Gastrocnemius medialis (tissue), 4 donors: ENCODE data around the gene EIF3D. TPM values are rescaled to one million over a fixed set of nuclear protein-coding genes. Genes with fewer than 3 reads are reported as not detected.

Experiments
- ATAC-seq, 2 donors: fragments of 150-250 bp; one replicate each; pipeline ENCODE4 v1.9.1; 2016
- DNase-seq, 2 donors: peaks; one replicate each; pipeline ENCODE4 v3.0.0-alpha.2; 2019
- H3K27ac ChIP-seq, 4 donors: fragments of 200-600 bp; sonication (generic); 1 replicate in 1 of 4; 2 replicates in 3 of 4; pipeline ENCODE4 v1.5.1; 2016 to 2018; ENCODE audit warnings: mild to moderate bottlenecking in 2 of 4, moderate library complexity in 1 of 4
- H3K27me3 ChIP-seq, 3 donors: fragments of 200-600 bp; sonication (generic) in 2 of 3; 1 replicate in 1 of 3; 2 replicates in 2 of 3; pipeline versions ENCODE4 v1.5.1 to v1.6.0; 2016 to 2019; ENCODE audit warnings: mild to moderate bottlenecking in 1 of 3, moderate library complexity in 1 of 3
- H3K36me3 ChIP-seq, 2 donors: fragments of 200-600 bp; sonication (generic) in 1 of 2; one replicate each; pipeline ENCODE4 v1.5.1; 2017 to 2018
- H3K4me1 ChIP-seq, 2 donors: fragments of 200-600 bp; sonication (generic) in 1 of 2; one replicate each; pipeline ENCODE4 v1.5.1; 2016 to 2017; ENCODE audit warnings: mild to moderate bottlenecking in 2 of 2
- H3K4me3 ChIP-seq, 4 donors: fragments of 200-600 bp; sonication (generic) in 3 of 4; 1 replicate in 1 of 4; 2 replicates in 3 of 4; pipeline ENCODE4 v1.5.1; 2016 to 2019; ENCODE audit warnings: mild to moderate bottlenecking in 2 of 4
- H3K9me3 ChIP-seq, 3 donors: fragments of 200-600 bp; sonication (generic) in 2 of 3; 1 replicate in 1 of 3; 2 replicates in 2 of 3; pipeline ENCODE4 v1.5.1; 2016 to 2019
- POLR2A ChIP-seq, 2 donors: fragments of 450-650 bp; IDR thresholded peaks; one replicate each; pipeline ENCODE4 v1.6.1; 2017; ENCODE audit warnings: antibody characterized with exemption in 2 of 2, mild to moderate bottlenecking in 2 of 2, moderate library complexity in 2 of 2
- in situ Hi-C, 4 donors: fragments of 200-750 bp; cut with MboI; loops; one replicate each; pipeline versions ENCODE4 v1.15.0 to v1.8.0; 2017; ENCODE audit warnings: low sequenced_read_pairs in 4 of 4
- intact Hi-C: fragments of 100-400 bp; cut with DNase I; formaldehyde crosslinking; loops from one replicate; pipeline ENCODE4 v1.15.1; 2023; ENCODE audit warnings: low total_unique reads
- total RNA-seq, 4 donors: library from RNA; depleted of rRNA; stranded (reverse); fragments of >200 nt; gene quantifications; one replicate each; pipeline versions ENCODE4 v1.1.0 to v1.2.3, GENCODE V29; 2016
- TF ChIP-seq, protein P1 (sequence below), 5 experiments: fragments of 450-650 bp in 3 of 5; fragments of 200-600 bp in 2 of 5; sonication (generic) in 2 of 5; IDR thresholded peaks in 4 of 5; conservative IDR thresholded peaks in 1 of 5; 1 replicate in 4 of 5; 2 replicates in 1 of 5; pipeline ENCODE4 v1.5.1; 2016 to 2019; ENCODE audit warnings: antibody characterized with exemption in 5 of 5, mild to moderate bottlenecking in 3 of 5, moderate library complexity in 3 of 5

EIF3D gene
- total RNA-seq, 4 donors from 2014 or later, result 208 to 319 (median 290) TPM

DNA sequence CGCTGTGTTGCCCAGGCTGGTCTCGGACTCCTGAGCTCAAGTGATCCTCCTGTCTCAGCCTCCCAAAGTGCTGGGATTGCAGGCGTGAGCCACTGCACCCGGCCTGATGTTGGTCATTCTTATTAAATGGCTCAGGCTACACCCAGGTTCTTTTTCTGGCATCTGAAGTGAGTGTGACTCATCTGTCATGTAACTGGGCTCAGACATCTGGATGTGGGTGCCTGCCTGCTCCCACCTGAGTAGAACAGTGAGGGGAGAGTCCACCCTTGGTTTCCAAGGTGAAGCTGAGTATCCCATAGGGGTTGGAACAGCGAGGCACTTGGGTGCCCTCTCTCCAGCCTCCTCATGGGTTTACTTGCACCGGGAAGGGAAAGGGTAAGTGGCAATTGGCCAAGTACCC lies 36.7 kb upstream of the EIF3D start:
- H3K9me3 ChIP-seq, result no peaks in the 10 kb centered on the region
- ATAC-seq (no peak), DNase-seq (no peak)
- H3K27ac ChIP-seq, result no peak overlapping the region
- intact Hi-C loops (no loop called here), in situ Hi-C loops (no loop called here)
- peaks cover 18 to 58% (median 25%) of the 10 kb centered on the region in 3 donors for H3K27me3 ChIP-seq
- no peaks in the 10 kb centered on the region for H3K4me1 ChIP-seq
- H3K4me3 ChIP-seq, result no peak overlapping the region
- TF ChIP-seq POLR2A (IDR thresholded peaks at IDR 0.05), result no peak
- TF ChIP-seq, protein P1, sequence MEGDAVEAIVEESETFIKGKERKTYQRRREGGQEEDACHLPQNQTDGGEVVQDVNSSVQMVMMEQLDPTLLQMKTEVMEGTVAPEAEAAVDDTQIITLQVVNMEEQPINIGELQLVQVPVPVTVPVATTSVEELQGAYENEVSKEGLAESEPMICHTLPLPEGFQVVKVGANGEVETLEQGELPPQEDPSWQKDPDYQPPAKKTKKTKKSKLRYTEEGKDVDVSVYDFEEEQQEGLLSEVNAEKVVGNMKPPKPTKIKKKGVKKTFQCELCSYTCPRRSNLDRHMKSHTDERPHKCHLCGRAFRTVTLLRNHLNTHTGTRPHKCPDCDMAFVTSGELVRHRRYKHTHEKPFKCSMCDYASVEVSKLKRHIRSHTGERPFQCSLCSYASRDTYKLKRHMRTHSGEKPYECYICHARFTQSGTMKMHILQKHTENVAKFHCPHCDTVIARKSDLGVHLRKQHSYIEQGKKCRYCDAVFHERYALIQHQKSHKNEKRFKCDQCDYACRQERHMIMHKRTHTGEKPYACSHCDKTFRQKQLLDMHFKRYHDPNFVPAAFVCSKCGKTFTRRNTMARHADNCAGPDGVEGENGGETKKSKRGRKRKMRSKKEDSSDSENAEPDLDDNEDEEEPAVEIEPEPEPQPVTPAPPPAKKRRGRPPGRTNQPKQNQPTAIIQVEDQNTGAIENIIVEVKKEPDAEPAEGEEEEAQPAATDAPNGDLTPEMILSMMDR (IDR thresholded peaks at IDR 0.05 in 4 of 5, conservative IDR thresholded peaks at IDR 0.05 in 1 of 5), result no peak
- H3K36me3 ChIP-seq, result no peaks in the 10 kb centered on the region

- H3K36me3 ChIP-seq, result no peaks in the 10 kb centered on the region
- ATAC-seq (no peak), DNase-seq (no peak)
- peaks cover 18 to 58% (median 25%) of the 10 kb centered on the region in 3 donors for H3K27me3 ChIP-seq
- H3K27ac ChIP-seq, result no peak overlapping the region
- in situ Hi-C loops (no loop called here), intact Hi-C loops (no loop called here)
- no peak overlapping the region for H3K4me3 ChIP-seq
- H3K4me1 ChIP-seq, result no peaks in the 10 kb centered on the region
- H3K9me3 ChIP-seq, result no peaks in the 10 kb centered on the region
- TF ChIP-seq POLR2A (IDR thresholded peaks at IDR 0.05), result no peak
- TF ChIP-seq, protein P1 (IDR thresholded peaks at IDR 0.05 in 4 of 5, conservative IDR thresholded peaks at IDR 0.05 in 1 of 5), result no peak
These were observed 36.2 kb upstream of the EIF3D start for GRCh38 chr22:36565159-36565507.

DNA sequence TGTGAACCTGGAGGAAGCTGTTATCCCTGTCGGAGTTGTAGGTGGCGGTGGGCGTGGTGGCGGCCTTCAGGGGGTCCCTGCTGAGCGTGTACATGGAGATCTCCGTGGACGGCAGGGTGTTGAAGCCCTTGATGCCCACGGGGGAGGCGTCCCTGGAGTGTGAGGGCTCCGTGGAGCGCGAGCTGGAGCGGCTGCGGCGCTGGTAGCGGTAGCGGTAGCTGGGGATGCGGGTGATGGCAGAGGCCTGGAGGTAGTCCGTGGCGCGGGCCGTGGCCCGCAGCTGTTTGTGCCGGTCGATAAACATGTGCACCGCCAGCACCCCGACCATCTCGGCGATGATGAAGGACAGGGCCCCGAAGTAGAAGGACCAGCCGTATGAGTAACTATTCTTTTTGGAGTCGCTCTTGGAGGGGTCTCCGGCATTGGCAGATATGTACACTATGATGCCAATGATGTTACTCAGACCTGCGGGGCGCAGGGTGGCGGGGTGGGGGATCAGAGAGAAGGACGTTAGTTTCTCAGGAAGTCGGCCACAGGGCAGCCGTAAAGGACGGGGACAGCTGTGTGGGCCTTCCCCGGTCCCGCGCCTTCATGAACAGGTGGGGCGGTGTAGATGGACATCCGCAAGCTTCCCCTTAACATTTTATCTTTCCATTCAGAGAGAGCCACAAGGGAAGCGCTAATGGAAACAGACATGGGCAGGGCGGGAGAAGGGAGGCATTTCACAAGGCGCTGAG lies 35.6 kb upstream of the EIF3D start:
- no peak for ATAC-seq
- H3K4me1 ChIP-seq, result no peaks in the 10 kb centered on the region
- no peaks in the 10 kb centered on the region for H3K36me3 ChIP-seq
- H3K27me3 ChIP-seq, result peaks cover 18 to 52% (median 25%) of the 10 kb centered on the region in 3 donors
- in situ Hi-C loops, result no loop called here
- intact Hi-C loops, result no loop called here
- no peak for TF ChIP-seq POLR2A (IDR thresholded peaks at IDR 0.05)
- TF ChIP-seq, protein P1 (IDR thresholded peaks at IDR 0.05 in 4 of 5, conservative IDR thresholded peaks at IDR 0.05 in 1 of 5), result no peak
- DNase-seq, result no peak
- no peak overlapping the region for H3K4me3 ChIP-seq
- no peaks in the 10 kb centered on the region for H3K9me3 ChIP-seq
- no peak overlapping the region for H3K27ac ChIP-seq

DNA sequence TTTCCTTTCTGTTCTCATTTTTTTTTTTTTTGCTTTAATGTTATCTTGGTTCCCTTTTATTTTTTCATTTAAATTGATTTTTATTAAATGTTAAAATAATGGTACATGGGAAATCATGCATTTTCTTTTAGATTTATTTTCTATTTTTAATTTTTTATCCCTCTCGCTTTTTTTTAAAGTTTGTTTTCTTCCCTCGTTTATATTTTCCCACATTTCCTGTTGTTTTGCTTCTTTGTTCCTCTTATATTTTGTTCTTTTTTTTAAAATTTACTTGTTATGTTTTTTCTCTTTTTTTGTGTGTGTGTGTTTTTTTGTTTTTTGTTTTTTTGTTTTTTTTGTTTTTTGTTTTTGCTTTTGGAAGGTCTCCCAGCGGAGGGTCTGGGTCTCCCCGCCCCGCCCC lies 34.9 kb upstream of the EIF3D start:
- in situ Hi-C loops, result no loop called here
- DNase-seq (no peak), ATAC-seq (no peak)
- Histone ChIP-seq H3K36me3 (no peaks in the 10 kb centered on the region), H3K4me3 (no peak overlapping the region), H3K27ac (no peak overlapping the region), H3K9me3 (no peaks in the 10 kb centered on the region), H3K27me3 (peaks cover 18 to 51% (median 25%) of the 10 kb centered on the region in 3 donors), H3K4me1 (no peaks in the 10 kb centered on the region)
- intact Hi-C loops, result no loop called here
- TF ChIP-seq, protein P1 (IDR thresholded peaks at IDR 0.05 in 4 of 5, conservative IDR thresholded peaks at IDR 0.05 in 1 of 5), result no peak
- no peak for TF ChIP-seq POLR2A (IDR thresholded peaks at IDR 0.05)

- Histone ChIP-seq H3K4me1 (no peaks in the 10 kb centered on the region), H3K4me3 (no peak overlapping the region), H3K36me3 (no peaks in the 10 kb centered on the region), H3K9me3 (no peaks in the 10 kb centered on the region), H3K27ac (no peak overlapping the region), H3K27me3 (peaks cover 18 to 49% (median 25%) of the 10 kb centered on the region in 3 donors)
- TF ChIP-seq, protein P1 (IDR thresholded peaks at IDR 0.05 in 4 of 5, conservative IDR thresholded peaks at IDR 0.05 in 1 of 5), result no peak
- no peak for TF ChIP-seq POLR2A (IDR thresholded peaks at IDR 0.05)
- intact Hi-C loops, result no loop called here
- DNase-seq, result no peak
- in situ Hi-C loops, result no loop called here
- no peak for ATAC-seq
These were observed 34.5 kb upstream of the EIF3D start for GRCh38 chr22:36563444-36563843.
